ENCODE data around the gene SCLT1.

GRCh38 chr4:128877934-128878333 lies 215.4 kb downstream of the SCLT1 start:
- TF ChIP-seq CTCF (IDR thresholded peaks at IDR 0.05; ENCODE audit: low read length) (no peak), EZH2 (optimal IDR thresholded peaks at IDR 0.05; ENCODE audit: low read depth, low read length) (no peak), EZH2phosphoT487 (IDR thresholded peaks at IDR 0.05; ENCODE audit: low read length) (no peak)
